HuH-7.5 (cell line): ENCODE measurements around the gene RINL.
A peak's percentile ranks its signal among the peaks of the same experiment; 100 is the strongest.
"Not testable (repeated sequence)": the region's sequence is repeated elsewhere in the genome, so short reads cannot be mapped to it uniquely, and the experiment has no call there.

Experiments used
- DNase-seq: peaks from one replicate; pipeline ENCODE4 v3.0.0; 2011; ENCODE audit warnings: low spot score

Gene RINL

DNA sequence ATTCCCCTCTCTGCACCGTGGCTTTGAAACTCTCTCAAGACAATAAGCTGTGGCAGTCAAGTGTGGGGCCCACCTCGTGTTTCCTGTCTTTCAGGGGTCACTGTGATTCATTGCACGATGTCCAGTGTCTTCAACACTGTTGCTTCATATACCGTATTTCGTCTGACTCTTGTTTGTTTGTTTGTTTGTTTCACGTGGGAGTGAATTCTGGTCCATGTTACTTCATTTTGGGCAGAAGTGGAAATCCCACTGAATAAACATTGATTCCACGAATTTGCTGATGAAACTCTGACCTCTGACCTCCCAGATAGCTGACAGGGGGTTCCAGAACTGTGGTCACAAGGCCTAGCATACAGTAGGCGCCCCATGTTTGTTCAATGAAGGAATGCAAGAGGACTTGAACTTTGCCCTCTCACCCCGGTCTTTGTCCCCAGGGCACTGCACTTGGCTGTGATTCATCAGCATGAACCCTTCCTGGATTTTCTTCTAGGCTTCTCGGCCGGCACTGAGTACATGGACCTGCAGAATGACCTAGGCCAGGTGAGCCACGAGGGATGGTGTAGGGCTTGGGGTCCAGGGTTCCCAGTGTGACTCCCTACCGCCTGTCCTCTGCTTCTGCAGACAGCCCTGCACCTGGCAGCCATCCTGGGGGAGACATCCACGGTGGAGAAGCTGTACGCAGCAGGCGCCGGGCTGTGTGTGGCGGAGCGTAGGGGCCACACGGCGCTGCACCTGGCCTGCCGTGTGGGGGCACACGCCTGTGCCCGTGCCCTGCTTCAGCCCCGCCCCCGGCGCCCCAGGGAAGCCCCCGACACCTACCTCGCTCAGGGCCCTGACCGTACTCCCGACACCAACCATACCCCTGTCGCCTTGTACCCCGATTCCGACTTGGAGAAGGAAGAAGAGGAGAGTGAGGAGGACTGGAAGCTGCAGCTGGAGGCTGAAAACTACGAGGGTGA, 26.8 kb upstream of the RINL start:
- DNase-seq = no peak

DNA sequence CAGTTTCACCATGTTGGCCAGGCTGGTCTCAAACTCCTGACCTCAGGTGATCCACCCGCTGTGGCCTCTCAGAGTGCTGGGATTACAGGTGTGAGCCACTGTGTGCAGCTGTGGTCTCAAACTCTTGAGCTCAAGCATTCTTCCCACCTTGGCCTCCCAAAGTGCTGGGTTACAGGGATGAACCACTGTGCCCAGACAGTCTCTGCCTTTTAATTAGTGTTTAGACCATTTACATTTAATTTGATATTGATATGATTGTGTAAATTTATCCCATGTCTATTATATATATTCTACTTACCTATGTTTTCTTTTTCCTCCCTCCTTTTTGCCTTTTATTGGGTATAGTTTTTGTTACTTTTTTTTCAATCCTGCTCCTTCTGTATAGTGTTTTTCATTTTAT, 23.6 kb upstream of the RINL start:
- DNase-seq = no peak

DNA sequence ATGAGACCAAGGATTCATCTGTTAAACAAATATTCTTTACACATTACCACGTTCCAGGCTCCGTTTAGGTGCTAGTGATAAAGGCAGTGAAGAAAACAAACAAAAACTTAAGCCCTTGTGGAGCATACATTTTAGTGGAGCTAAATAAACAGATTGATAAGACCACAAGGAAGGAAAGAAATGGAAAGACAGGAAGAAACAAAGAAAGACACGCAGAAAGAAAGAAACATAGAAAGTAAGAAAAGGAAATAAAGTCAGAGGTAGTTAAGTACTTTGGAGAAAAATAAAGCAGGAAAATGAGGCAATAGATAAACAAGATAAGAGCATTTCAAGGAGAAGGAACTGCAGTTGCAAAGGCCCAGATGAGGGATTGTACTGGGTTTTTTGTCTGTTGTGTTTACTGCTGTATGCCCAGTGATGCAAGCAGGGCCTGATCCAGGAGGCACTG, 22.7 kb upstream of the RINL start:
- DNase-seq = no peak

DNA sequence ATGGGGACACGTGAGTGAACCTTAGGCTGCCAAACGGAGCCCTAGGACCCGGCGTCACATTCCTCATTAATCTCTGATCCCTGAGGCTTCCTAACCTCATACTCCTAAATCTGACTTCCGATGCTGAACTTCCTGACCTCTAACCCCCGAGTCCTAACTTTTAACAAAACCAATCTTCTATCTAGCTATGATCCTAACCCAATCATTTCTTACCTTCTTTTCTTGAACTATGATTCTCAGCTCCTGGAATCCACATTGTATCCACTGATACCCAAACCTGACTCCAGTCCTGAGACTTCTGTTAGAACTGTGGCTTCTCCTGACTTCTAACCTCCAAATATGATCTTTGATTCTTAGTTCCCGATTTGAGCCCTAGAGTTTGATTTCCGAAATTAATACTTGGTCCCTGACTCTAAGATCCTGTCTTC, 22.1 kb upstream of the RINL start:
- peak; percentile 84 for DNase-seq

DNA sequence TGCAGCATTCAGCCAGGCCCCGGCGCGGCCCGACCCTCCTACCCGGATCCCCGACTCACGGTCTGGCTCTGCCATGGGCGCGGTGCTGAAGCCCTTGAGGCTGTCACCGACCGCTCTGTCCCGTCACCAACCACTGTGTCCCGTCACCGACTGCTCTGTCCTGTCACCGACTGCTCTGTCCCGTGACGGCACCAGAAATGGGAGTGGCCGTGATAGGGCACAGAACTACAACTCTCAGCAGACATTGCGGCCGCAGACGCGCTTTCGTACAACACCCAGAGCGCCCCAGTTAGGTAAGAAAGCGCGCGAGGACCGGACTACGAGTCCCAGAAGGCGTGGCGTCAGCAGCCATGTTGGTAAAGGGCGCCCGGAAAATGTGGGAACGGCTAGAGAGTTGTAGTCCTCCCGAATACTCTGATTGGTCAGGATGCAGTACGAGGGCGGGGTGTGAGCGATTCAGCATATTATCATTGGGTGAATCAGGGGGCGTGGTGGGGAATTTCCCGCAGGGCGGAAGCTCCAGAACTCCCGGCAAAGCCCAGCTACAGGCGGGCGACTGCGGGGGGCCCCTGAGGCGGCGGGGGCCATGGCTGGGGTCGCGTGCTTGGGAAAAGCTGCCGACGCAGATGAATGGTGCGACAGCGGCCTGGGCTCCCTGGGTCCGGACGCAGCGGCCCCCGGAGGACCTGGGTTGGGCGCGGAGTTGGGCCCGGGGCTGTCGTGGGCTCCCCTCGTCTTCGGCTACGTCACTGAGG, 21.5 kb upstream of the RINL start, which contains the start of the genes NFKBIB and SIRT2:
NFKBIB (plus strand) TSS at position 523 of the 755 bp plus-strand sequence; CDS start at position 587, 64 bp downstream.
SIRT2 (minus strand) TSS at position 172 of the 755 bp plus-strand sequence; CDS start at position 75, 97 bp downstream.
- peak; percentile 98 for DNase-seq

DNA sequence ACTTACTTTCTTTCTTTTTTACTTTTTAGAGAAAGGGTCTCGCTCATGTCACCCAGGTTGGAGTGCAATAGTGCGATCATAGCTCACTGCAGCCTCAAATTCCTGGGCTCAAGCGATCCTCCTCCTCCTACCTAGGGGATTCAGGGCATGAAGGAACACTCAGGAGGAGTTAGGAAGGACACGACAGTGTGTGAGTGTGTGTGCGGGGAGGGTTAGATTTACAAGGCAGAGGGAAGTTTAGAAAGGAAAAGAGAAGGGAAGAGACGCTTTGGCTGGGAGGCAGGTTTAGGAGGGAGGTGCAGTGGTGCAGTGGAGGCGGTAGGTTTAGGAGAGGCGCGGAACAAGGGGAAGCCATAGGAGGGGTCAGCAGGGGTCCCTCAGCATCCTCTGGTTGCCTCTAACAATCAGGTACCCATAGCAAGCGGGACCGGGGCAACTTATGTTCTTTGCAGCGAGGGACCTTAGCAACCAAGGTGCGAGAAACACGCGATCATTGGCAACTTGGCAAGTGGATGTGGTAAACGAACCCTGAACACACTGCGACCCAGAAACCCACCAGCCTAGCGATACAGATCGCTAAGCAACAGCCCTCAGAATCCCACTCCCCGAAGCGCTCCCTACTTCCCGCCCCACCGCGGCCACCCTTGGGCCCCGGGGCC, 20.8 kb upstream of the RINL start:
- no peak for DNase-seq

DNA sequence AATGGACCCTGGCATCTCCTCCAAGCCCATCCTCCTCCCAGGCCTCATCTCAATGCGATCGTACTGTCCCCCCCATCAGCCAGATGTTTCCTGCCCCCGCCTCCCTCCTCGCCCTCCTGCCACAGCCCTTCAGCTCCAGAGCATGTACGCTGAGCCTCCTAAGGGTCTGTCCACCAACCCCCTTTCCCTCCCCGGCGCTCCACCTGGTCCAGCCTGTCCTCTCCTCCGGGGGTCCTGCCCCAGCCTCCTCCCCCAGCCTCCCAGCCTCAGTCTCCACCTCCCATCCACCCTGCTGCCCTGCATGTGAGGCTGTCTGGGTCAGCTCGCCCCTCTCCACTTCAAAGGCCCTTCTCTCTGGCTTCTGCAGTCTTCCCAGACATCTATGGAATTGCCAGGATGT, 16.9 kb upstream of the RINL start:
- DNase-seq = no peak

DNA sequence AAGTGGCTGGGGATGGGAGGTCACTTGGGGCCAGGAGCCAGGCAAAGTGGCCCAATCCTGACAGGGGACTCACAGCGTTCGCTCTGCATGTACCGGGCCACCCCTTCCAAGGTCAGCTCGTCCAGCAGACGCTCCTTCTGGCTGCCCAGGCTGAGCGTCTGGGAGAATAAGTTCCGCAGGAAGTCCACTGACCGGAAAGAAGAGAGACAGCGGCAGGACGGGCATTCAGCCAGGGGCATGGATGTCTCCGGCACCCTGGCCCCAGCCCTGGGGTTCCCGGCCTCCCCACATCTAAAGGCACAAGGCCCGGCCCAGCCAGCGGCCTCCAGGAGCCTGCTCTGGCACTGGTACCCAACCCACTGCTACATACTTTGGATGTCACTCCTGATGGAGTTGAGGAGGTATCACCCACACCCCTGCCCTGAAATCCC, 15.3 kb upstream of the RINL start:
- DNase-seq = no peak

DNA sequence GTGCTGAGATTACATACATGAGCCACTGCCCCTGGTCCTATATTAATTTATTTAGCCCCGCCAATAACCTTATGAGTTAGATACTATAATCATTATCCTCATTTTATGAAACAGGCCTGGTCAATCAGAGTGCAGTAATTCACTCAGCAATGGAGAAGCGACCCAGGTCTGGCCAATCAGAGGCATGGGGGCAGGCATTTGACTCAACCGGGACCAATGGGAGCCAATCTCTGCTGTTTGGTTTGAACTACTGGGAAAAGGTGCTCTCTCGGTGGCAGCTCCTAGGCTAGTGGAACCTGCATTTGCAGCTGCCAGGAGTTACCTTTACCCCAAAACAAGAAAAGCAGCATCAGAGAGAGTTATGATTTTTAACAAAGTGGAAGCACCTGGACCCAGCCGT, 14.8 kb upstream of the RINL start:
- DNase-seq = no peak

DNA sequence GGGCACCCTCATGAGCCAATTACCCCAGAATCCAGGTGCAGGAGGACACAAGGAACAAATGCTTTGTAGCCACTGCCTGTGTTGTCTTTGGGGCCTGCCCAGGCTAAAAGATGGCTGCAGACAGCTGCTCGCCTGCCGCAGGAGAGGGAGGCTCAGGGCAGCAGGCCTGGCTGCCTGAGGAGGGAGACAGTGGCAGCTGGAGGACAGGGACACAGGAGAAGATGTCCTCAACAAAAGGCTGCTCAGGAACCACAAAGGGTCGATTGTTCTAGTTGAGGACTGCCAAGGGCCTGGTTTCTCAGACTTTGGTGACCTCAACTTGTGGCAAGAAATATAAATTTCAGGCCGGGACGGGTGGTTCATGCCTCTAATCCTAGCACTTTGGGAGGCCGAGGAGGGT, 13.7 kb upstream of the RINL start:
- no peak for DNase-seq

DNA sequence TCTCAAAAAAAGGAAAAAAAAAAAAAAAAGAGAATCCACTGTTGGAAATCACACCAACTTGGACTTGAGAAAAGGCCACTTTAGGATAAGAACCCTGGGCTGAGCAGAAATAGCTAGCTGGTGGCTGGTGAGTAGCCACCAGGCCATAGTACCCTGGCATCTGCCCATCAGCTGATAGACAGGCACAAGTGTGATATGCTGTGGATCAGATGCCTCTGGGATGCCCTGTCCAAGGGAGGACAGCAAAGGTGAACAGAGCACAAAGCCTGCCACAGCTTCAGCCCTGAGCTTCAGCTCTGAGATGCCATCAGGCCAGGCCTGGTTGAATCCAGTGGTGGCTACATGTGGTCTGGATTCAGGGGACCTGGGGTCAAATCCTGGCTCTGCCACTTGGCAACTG, 12.6 kb upstream of the RINL start:
- no peak for DNase-seq

DNA sequence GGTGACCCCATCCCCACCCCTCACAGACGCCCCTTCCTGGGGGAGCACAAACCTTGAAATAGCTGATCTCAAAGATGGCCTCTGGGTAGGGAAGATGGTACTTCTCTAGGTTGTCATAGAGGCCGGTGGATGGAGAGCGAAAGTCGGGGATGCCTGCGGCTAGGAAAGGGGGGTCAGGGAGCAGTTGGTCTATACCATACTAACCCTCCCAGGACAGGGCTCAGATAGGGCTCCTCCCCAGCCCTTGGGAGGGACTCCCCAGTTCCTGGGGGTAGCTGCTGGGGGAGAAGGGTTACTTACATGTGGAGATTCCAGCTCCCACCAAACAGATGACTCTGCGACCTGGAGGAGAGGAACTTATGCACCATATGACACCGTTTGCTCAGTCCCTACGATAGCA, 11.7 kb upstream of the RINL start:
- no peak for DNase-seq

DNA sequence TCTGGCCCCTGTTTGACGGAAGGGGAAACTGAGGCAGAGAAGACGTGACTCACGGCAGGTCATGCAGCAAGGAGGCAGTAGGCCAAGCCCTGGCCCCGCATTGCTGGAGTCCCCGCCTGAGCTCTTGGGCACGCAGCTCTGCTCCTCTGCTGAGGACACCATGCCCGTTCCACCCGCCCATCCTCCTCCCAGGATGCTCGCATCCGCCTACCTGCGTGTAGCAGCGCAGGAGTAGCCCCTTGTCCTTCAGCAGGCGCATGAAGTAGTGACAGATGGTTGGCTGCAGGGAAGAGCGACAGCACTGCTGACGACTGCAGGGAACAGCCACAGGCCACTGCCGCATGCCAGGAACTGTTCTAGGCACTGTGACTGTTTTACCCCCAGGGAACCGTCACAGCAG, 10.8 kb upstream of the RINL start:
- DNase-seq = no peak

DNA sequence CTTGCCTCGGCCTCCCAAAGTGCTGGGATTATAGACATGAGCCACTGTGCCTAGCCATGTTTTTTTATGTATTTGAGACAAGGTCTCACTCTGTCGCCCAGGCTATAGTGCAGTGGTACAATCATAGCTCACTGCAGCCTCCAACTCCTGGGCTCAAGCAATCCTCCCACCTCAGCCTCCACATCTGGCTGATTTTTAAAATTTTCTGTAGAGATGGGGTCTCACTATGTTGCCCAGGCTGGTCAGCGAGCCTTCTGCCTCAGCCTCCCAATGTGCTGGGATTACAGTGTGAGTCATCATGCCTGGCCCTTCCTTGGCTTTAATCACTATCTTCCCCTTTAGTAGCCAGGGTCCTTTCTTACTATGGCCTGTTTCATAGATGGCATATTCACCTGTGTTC, 6.6 kb upstream of the RINL start:
- not testable (repeated sequence) for DNase-seq

DNA sequence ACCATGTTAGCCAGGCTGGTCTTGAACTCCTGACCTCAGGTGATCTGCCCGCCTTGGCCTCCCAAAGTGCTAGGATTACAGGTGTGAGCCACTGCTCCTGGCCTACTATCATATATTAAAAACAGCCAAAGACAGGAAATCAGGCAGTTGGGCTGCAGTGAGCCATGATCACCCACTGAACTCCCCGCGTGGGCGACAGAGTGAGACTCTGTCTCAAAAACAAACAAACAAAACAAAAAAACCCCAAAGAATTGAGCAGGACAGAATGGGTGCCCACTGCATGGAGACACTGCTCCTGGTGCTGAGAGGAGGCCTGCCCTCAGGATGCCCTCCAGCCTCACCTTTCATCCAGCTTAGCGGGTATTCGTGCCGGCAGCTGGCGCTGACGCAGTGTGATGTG, 5.2 kb upstream of the RINL start:
- DNase-seq = no peak

DNA sequence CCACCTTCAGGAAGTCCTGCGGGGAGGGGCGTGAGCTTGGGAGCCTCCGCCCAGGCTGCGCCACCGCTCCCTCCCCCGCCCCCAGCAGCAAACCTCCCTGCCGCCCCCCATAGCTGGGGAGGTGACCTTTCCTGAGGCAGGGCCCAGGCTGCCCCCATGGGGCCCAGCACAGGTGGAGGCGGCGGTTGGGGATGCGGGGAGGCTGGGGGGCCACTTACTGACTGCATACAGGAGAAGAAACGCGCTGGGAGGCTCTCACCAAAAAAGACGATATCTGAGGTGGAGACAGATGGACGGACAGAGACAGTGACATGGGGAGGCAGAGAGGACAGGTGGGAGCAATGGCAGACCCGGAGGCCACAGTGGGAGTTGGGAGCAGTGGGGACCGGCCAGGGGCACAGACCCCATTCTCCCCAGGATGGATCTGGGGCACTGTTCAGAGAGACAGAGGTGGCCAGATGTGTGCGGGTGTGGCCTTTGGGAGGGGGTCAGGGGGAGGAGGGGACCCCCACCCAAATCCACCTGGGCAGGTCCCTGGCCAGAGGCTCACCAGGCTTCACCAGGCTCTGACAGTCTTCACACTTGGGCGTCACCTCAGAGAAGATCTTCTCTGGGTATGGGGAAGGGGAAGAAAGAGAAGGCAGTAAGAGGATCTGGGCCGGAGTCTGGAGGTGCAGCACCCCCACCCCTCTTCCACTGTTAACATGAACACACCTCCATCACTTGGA, 3.0 kb upstream of the RINL start:
- no peak for DNase-seq

DNA sequence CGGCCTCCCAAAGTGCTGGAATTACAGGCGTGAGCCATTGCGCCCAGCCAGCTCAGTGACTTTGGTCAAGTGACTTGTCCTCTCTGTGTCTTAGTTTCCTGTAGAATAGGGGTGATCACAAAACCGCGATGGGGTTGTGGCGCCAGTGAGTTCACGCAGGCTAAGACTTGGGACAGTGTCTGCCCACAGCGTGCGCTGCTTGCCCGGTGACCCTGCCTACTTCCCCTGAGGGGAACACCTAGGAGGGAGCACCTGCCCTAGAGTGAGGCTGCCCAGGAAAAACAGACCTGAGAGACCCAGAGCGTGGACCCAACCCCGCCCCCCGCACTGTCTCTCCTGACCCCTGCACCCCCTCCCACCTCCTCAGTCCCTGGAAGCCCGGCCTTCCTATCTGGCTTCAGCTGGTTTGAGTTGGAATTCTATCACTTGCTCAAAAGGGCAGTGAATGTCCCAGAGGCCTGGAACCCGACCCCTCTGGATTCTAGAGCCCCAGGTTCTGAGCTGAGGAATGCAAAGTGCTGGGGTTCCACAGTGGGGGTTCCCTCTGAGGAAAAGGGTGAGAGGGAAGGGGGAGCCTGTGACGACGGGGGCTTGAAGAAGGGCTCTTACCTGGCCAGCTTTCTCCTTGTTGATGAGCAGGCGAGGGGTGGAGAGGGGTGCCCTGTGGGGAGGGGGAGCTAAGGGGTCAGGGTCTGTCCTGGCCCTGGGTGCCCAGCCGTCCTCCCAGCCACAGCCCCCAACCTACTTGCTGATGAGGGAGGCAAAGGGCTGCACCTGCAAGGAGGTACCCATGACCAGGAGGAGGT, 2.2 kb upstream of the RINL start:
- no peak for DNase-seq

DNA sequence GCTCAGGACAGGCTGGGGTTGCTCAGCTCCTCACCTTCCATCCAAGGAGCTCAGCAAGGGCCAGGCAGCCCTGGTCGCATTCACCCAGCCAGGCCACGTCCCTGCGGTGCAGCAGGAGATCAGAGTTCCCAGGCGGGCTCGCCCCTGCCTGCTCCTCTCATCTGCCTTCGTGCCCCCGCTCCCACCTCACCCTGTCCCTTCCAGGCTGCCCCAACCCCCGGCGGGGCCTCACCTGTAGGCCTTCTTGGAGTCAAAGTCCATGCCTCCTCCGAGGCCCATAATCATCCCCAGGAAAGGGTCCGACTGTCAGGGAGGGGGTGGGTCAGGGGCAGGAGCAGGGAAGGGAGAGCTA, 1.3 kb upstream of the RINL start:
- no peak for DNase-seq

DNA sequence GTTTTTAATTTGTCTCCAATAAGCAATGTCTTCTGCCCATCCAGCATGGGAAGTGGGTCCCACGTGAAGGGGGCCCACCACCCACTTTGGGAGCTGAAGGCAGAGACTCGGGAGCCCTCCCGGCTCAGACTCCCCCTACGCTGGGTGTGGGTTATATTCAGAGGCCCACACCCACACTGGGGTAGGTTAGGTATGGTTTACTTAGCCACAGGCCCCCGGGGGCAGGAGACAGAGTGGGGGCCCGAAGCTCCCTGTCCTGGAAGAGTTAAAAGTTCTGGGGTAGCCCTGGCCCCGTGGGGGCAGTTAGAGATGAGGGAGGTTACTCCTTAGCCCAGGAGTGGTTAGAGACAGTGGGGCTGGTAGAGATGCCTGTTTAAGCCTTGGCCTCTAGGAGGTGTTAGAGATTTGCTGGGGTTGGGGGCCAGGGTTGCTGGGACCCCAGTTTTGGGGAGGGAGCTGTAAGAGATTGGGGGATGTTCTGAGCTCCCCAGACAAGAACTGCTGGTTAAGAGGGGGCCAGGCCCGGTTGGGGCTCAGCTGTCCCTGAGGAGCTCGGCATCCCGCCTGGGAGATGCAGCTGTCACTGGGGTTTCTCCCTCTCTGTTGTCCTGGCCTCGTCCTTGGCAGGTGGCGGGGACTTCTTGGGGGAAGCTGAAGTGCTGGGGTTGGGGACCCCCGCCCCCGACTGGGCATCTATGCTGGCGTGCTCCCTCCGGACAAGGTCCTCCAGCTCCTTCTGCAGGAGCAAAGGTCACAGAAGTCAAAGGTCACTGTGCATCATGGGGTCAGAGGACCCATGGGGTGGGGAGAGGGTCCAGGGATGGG, 712 bp upstream of the RINL start:
- no peak for DNase-seq
